SJSA1 (cell line): Measurements from ENCODE around the gene CYYR1. TPM values are rescaled to one million over a fixed set of nuclear protein-coding genes. Genes with fewer than 3 reads are reported as not detected.

Source experiments
- DNase-seq, 2 experiments: peaks; one replicate each; pipeline ENCODE4 v3.0.0-alpha.2; 2015 to 2020; ENCODE audit warnings: low spot score in 2 of 2, low read depth in 1 of 2
- H3K27ac ChIP-seq: fragments of 250-450 bp; sonication (Bioruptor Pico); 2 replicates; pipeline ENCODE4 v1.5.1; 2020; ENCODE audit warnings: mild to moderate bottlenecking, moderate library complexity
- H3K27me3 ChIP-seq: fragments of 250-450 bp; sonication (Bioruptor Pico); replicated peaks from 2 replicates; pipeline ENCODE4 v1.5.1; 2020; ENCODE audit warnings: mild to moderate bottlenecking, moderate library complexity
- H3K36me3 ChIP-seq: fragments of 250-450 bp; sonication (Bioruptor Pico); 2 replicates; pipeline ENCODE4 v1.5.1; 2020; ENCODE audit warnings: mild to moderate bottlenecking
- H3K4me1 ChIP-seq: fragments of 250-450 bp; sonication (Bioruptor Pico); replicated peaks from 2 replicates; pipeline ENCODE4 v1.6.1; 2021; ENCODE audit warnings: mild to moderate bottlenecking
- H3K4me3 ChIP-seq: fragments of 250-450 bp; sonication (Bioruptor Pico); 2 replicates; pipeline ENCODE4 v1.5.1; 2020; ENCODE audit warnings: mild to moderate bottlenecking
- H3K9me3 ChIP-seq: fragments of 250-450 bp; sonication (Bioruptor Pico); replicated peaks from 2 replicates; pipeline ENCODE4 v1.5.1; 2020; ENCODE audit warnings: mild to moderate bottlenecking
- total RNA-seq: library from RNA; depleted of rRNA; stranded (reverse); fragments of >200 nt; shearing (Covaris generic); gene quantifications from 2 replicates; pipeline ENCODE4 v1.2.3, GENCODE V29; 2014; rRNA removed

Gene CYYR1
- 12.7 and 22.3 TPM in 2 replicates for total RNA-seq

DNA sequence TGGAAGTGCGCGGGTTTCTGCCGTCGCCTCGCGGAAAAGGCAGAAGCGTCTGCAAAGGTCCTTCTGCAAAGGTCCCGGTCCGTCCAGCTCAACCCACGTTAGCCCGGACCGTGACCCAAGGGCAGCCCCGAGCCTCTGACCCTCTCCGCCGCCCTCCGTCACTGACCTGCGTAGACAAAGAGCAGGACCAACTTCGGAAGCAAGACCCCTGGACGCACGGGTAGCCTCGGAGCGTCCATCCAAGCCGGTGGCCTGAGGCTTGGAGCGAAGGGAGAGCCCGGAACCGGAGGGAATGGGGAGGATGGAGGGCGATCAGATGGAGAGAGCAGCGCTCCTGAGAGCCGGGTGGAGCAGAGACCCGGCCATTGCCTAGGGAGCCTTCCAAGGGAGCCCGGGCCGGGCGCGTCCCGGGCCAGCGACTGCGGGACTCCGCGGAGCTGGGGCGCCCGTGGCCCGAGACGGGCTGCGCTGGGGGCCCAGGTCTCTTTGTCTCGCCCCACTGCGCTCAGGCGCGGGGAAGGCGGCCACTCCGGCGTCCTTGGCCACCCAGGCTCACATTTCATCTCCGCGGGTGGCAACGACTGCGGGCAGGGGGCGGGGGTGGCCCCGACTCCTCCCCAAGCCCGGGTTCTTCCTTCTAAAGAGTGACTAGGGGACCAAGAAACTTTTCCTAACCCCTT is at the start of gene CYYR1:
TSS of gene CYYR1 (minus strand) at position 585 of the 680 bp plus-strand sequence. CDS start at position 239, 346 bp downstream.
- no peaks in the 10 kb centered on the region; the same call in 1 of the 2 replicates for H3K4me1 ChIP-seq

DNA sequence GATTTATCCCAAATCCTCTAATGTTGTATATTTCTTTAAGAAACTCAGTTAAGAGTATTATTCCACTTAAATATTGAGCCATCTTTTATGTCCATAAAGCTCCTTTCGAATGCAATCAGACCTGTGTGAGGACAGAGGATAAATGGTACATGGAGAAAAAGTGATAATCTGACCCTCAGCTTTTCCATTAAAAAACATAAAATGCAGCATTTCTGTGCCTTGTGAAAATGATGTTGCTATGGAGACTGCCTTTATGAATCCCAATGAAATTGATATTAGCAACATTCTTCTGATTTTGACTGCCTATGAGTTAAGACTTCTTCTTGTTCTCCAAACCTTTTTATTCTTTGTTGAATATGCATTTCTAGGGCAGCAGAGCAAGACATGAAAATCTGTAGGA is 44.1 kb upstream of the CYYR1 start:
- Histone ChIP-seq H3K4me3 (no peak overlapping the region), H3K36me3 (no peaks in the 10 kb centered on the region), H3K9me3 (no peaks in the 10 kb centered on the region), H3K4me1 (no peaks in the 10 kb centered on the region), H3K27me3 (no peaks in the 10 kb centered on the region), H3K27ac (no peak overlapping the region)
- no peak for DNase-seq

More for the DNA sequence above, at the start of gene CYYR1:
- Histone ChIP-seq H3K27me3 (0 out of 2 replicates have a peak, but pooled peaks cover 3% of the 10 kb centered on the region), H3K4me3 (peak within 1 kb of the TSS; percentile 50), H3K9me3 (peaks cover 3% of the 10 kb centered on the region; the same call in 1 of the 2 replicates), H3K27ac (peak within 1 kb of the TSS; percentile 44), H3K36me3 (no peaks in the 10 kb centered on the region)
- peak; percentile 69 to 73 for DNase-seq

DNA sequence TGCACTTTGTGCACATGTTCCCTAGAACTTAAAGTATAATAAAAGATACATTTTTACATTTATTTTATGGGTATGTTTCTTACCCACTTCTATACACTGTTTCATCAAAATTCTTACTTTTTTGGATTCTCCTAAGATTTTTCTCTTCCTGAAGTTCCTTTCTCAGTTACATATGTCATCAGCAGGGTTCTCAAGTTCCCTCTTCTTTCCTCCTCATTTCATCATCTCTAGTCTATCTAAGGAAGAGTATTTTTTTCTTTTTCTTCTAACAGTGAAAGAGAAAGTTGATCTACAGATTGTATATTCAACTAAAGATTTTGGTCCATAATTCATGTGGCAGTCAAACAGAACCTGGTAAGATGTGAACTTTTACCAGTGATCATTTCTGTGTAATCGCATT is 41.2 kb upstream of the CYYR1 start:
- Histone ChIP-seq H3K27ac (no peak overlapping the region), H3K4me1 (no peaks in the 10 kb centered on the region), H3K4me3 (no peak overlapping the region), H3K36me3 (no peaks in the 10 kb centered on the region), H3K27me3 (no peaks in the 10 kb centered on the region), H3K9me3 (no peaks in the 10 kb centered on the region)
- DNase-seq: no peak

DNA sequence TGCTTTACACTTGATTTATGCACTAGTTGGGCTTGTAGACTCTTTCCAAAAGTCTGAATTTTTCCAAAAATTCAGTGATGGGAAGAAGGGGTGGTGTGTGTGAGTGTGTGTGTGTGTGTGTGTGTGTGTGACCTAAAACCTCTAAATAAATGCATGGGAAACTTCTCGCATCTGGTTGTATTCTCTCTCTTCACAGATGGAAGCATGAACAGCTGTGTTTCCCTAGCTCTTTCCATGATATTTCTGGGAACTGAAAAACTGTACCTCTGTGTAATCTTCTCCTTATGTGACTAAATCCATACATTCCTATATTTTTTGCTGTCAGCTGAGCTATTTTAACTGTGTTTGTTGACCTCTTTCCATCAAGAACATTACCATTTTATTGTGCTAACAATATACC is 26.2 kb upstream of the CYYR1 start:
- Histone ChIP-seq H3K4me1 (no peaks in the 10 kb centered on the region), H3K4me3 (no peak overlapping the region), H3K9me3 (no peaks in the 10 kb centered on the region), H3K27me3 (no peaks in the 10 kb centered on the region), H3K36me3 (no peaks in the 10 kb centered on the region), H3K27ac (no peak overlapping the region)
- DNase-seq: no peak

DNA sequence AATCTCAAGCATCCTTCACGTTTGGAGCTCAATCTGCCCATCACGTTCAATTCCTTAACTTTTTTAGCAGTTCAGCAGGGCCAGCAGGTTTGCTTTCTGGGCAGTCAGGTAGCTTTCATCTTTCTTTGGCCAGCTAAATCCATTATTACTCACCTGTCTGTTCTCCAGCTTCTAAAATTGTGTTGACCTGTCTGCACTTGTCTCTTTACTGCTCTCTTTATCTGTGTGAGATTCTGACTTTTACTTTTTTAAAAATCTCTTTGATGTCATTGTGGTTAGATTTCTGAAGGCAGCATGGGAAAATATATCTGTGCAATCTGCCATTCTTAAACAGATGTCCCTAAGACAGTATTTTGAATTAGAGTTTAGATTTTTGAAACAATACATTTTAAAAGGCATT is 24.9 kb upstream of the CYYR1 start:
- no peak for DNase-seq
- Histone ChIP-seq H3K27me3 (no peaks in the 10 kb centered on the region), H3K27ac (no peak overlapping the region), H3K36me3 (no peaks in the 10 kb centered on the region), H3K4me1 (no peaks in the 10 kb centered on the region), H3K4me3 (no peak overlapping the region), H3K9me3 (no peaks in the 10 kb centered on the region)

DNA sequence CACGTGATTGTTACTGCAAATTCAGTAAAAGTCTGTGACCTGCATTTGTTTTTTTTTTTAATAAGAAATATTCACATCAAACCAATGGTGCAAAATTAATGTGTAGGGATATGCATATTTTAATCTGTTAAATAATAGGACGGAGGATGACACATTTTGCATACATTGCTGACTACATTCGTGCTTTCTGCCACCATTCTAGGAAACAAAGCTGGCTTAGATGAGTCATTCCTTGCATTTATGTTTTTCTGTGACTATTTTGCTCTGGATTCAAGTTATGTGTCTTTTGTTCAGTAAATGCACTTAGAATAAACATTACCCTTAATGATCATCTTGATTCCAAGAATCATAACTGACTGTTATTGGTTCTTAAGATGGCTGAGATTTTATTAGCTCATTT is 23.9 kb upstream of the CYYR1 start:
- H3K27ac ChIP-seq: no peak overlapping the region

DNA sequence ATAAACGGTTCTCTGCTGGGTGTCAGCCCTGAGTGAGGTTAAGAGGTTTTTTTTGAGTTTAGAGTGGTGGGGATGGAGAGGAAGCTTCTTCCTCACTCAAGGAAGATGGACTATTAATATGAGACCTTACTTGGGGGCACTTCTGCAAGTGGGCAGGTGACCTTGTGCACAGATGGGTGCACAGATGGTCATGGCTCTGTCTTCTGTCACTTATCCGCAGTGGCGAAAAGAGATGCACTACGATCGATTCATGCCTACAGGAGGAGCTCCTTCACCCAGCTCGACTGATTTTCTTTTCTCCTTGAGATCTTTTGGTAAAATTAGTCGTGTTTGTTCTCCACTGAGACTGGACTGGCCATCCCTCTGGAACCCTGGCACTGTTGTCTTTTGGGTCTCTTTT is 22.9 kb upstream of the CYYR1 start:
- DNase-seq: no peak
- no peaks in the 10 kb centered on the region for H3K9me3 ChIP-seq
- H3K27ac ChIP-seq: no peak overlapping the region
- H3K27me3 ChIP-seq: no peaks in the 10 kb centered on the region
- no peaks in the 10 kb centered on the region for H3K4me1 ChIP-seq
- no peak overlapping the region for H3K4me3 ChIP-seq
- H3K36me3 ChIP-seq: no peaks in the 10 kb centered on the region

More for the DNA sequence above, 23.9 kb upstream of the CYYR1 start:
- Histone ChIP-seq H3K4me1 (no peaks in the 10 kb centered on the region), H3K27me3 (no peaks in the 10 kb centered on the region), H3K36me3 (no peaks in the 10 kb centered on the region), H3K9me3 (no peaks in the 10 kb centered on the region), H3K4me3 (no peak overlapping the region)
- DNase-seq: no peak

DNA sequence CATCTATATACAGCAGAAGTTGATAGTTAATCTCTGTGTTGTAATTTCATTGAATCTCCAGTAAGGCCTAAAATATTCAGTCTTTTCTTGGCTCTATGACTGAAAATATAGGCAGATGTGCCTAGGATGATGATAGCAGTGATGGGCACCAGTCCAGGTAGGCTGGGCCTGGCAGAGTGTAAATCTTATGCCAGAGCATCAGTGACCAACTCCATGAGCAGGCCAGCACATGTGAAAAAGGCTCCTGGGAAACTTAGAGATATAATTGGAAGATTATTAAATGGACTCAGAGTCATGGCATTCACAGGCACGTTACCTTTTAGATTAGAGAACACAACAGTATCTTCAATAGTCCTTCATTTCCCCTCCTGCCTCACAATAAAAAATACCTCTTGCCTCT is 20.7 kb upstream of the CYYR1 start:
- Histone ChIP-seq H3K9me3 (no peaks in the 10 kb centered on the region), H3K36me3 (no peaks in the 10 kb centered on the region), H3K27ac (no peak overlapping the region), H3K4me3 (no peak overlapping the region), H3K27me3 (no peaks in the 10 kb centered on the region), H3K4me1 (no peaks in the 10 kb centered on the region)
- no peak for DNase-seq

DNA sequence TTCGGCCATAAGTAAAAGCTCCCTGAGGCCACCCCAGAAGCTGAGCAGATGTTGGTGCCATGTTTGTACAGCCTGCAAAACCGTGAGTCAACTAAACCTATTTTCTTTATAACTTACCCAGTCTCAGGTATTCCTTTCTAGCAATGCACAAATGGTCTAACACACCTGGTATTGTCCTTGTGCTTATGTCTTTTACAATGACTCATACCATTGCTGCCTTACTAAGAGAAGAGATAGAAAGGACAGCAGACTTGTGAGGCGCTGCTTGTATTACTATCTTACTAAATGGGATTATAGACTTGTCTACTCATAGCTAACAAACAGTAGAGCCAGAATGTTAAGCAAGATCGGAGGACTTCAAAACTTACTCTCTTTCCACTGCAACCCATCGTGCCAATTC is 18.5 kb upstream of the CYYR1 start:
- Histone ChIP-seq H3K27me3 (no peaks in the 10 kb centered on the region), H3K27ac (no peak overlapping the region), H3K9me3 (no peaks in the 10 kb centered on the region), H3K36me3 (no peaks in the 10 kb centered on the region), H3K4me3 (no peak overlapping the region), H3K4me1 (peaks cover 6% of the 10 kb centered on the region; the same call in 1 of the 2 replicates)
- no peak for DNase-seq

DNA sequence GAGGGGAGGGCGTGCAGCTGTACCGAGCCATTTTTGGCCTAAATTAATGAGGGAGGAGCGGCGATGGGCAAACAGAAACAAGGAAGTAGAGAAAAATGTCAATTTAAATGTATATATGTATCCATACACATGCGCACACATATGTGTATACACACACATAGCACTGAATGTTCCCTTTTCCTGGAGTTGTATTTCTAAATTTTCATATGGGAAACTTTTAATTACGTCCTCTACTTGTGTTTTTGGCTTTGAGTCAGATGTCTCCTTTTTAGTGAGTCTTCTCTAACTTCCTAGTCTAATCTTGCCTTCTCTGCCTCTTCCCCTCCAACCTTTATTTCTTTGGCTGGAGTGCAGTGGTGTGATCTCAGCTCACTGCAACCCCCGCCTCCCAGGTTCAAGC is 15.4 kb upstream of the CYYR1 start:
- Histone ChIP-seq H3K27ac (no peak overlapping the region), H3K4me1 (peaks cover 6% of the 10 kb centered on the region; the same call in 1 of the 2 replicates), H3K9me3 (no peaks in the 10 kb centered on the region), H3K4me3 (no peak overlapping the region), H3K36me3 (no peaks in the 10 kb centered on the region), H3K27me3 (no peaks in the 10 kb centered on the region)
- DNase-seq: no peak

DNA sequence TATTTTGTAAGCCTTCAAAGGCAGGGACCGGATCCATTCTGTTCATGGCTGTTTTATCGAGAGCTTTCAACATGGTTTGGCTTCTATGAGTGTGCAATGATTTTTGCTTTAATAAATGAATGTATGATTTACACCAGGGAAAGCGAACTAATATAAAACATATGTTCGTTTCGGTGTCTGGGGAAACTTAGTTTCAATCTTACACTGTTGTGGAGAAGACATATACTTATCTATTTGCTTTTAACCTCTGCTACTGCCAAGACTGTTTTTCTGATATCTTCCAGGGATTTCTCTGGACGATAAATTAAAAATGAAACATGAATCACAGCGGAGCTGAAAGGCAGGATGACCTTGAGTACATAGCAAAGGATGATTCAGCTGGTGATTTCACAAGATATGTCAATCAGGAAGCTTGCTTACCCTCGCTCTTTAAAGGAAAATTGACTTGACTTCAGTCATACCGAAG is 14.7 kb upstream of the CYYR1 start:
- Histone ChIP-seq H3K27me3 (no peaks in the 10 kb centered on the region), H3K4me3 (no peak overlapping the region), H3K36me3 (no peaks in the 10 kb centered on the region), H3K4me1 (peaks cover 6% of the 10 kb centered on the region; the same call in 1 of the 2 replicates), H3K27ac (no peak overlapping the region), H3K9me3 (no peaks in the 10 kb centered on the region)
- DNase-seq: no peak

DNA sequence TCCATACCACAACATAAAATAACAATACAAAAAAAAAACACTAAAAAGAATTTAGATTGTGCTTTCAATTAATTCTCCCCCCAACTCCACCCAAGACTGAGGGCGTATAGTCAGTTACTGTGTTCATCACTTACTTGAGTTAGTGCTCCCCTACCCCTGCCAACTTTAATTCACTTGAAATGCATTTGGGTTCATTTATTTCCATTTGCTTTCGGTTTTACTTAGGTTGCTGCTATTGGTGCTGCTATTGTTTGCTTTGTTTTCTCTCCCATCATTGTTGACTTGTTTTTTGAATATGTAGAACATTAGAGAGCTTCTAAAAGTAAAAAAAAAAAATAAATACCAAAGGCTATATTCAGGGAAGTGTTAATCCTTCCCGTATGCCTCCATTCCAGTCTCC is 10.7 kb upstream of the CYYR1 start:
- H3K36me3 ChIP-seq: no peaks in the 10 kb centered on the region
- H3K4me1 ChIP-seq: peaks cover 6% of the 10 kb centered on the region; the same call in 1 of the 2 replicates
- H3K4me3 ChIP-seq: no peak overlapping the region
- H3K27ac ChIP-seq: no peak overlapping the region
- DNase-seq: no peak
- H3K27me3 ChIP-seq: no peaks in the 10 kb centered on the region
- no peaks in the 10 kb centered on the region for H3K9me3 ChIP-seq

DNA sequence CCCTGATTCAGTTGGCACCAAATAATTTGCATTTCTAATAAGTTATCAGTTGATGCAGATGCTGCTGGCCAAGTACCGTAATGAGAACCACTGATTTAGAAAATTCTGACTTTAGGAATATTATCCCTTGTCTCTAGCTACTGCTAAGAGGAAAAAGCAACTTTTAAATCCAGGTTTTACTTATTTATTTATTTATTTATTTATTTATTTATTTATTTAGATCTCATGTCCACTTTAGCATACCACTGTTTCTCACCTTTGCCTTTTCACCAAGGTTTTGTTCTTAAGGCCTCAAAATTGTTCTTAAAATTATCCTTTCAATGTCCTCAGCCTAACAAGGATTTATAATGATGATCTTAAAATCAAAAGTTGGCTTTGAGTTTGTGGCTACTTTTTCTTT is 8.7 kb upstream of the CYYR1 start:
- Histone ChIP-seq H3K36me3 (no peaks in the 10 kb centered on the region), H3K27ac (no peak overlapping the region), H3K9me3 (no peaks in the 10 kb centered on the region), H3K27me3 (no peaks in the 10 kb centered on the region), H3K4me3 (no peak overlapping the region), H3K4me1 (no peaks in the 10 kb centered on the region)
- no peak for DNase-seq

DNA sequence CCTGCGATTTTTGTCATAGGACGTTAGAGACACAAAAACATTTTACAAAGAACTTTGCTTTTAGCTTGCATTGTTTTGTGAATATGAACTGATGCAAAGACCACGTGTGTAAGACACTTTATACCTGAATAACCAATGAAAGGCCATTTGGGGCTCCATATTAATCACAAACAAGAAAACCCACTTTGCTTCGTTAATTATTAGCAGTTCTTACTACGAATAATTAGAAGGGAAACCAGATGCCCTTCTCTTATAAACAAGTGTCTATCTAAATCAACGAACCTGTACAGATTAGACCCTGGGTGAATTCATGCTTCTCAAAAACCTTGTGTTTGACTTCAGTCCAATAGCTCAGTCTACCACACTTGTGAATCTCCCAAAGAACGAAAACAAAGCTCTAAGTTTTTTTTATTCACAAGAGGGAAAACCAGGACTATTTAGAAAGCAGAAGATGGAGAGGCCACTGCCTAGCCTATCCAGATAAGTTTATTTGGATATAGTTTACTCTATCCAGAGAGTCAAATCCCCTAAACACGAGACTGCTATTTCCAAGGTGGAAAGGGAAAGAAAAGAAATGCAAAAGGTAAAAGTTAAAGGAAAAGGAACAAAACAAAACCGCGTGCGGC is 897 bp downstream of the CYYR1 start:
- 0 out of 2 replicates have a peak, but pooled peaks cover 3% of the 10 kb centered on the region for H3K27me3 ChIP-seq
- peaks cover 3% of the 10 kb centered on the region; the same call in 1 of the 2 replicates for H3K9me3 ChIP-seq
- DNase-seq: no peak
- H3K4me3 ChIP-seq: peak overlapping the region; percentile 50
- H3K27ac ChIP-seq: 0 out of 2 replicates have a peak overlapping the region, but pooled peaks have one; percentile 44
- no peaks in the 10 kb centered on the region; the same call in 1 of the 2 replicates for H3K4me1 ChIP-seq
- H3K36me3 ChIP-seq: no peaks in the 10 kb centered on the region
